Measurements from ENCODE around the gene LARP1. TPM values are rescaled to one million over a fixed set of nuclear protein-coding genes. Genes with fewer than 3 reads are reported as not detected.
"Not testable (repeated sequence)": the region's sequence is repeated elsewhere in the genome, so short reads cannot be mapped to it uniquely, and the experiment has no call there.

Gene LARP1
- total RNA-seq, 3 donors from 2014 or later = 412 to 443 (median 432) TPM

DNA sequence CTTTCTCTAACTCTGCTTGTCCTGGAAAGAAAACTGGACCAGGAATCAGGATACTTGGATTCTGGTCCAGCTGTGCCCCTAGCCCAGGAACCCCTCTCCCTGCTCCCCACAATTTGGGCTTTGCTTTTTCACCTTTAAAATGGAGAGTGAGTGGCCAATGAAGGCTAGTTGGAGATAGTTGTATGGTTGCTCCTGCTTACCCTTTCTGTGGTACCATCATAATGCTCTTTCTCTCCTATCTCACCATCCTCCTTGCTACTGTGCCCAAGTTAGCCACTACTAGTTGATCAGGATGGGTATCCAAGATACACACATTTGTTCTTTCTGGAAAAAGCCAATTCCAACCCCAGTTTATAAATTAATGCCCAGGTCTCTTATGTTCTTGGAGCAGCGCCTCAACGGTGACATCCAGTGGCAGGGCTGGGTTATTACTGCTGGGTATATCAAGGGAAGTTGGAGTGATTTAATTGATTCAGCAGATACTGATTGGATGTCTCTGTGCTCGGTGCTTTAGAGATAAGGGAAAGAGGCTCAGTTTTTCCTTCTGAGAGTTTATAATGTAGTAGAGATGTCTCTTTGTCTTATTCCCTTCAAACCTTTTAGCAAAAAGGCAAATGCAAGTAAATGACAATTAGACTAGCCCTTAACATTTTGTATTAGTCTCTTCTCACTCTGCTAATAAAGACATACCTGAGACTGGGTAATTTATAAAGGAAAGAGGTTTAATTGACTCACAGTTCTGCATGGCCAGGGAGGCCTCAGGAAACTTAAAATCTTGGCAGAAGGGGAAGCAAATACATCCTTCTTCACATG, 56.7 kb downstream of the LARP1 start:
- Mint-ChIP-seq H3K4me1 (ENCODE audit: low read depth) (peaks cover 23% of the 10 kb centered on the region), H3K36me3 (ENCODE audit: insufficient read depth) (peaks cover 57% of the 10 kb centered on the region), H3K4me3 (no peak overlapping the region), H3K9me3 (no peaks in the 10 kb centered on the region), H3K27me3 (ENCODE audit: low read depth) (no peaks in the 10 kb centered on the region)
- DNase-seq (peak; percentile 62), ATAC-seq (peak; percentile 73 to 79)

DNA sequence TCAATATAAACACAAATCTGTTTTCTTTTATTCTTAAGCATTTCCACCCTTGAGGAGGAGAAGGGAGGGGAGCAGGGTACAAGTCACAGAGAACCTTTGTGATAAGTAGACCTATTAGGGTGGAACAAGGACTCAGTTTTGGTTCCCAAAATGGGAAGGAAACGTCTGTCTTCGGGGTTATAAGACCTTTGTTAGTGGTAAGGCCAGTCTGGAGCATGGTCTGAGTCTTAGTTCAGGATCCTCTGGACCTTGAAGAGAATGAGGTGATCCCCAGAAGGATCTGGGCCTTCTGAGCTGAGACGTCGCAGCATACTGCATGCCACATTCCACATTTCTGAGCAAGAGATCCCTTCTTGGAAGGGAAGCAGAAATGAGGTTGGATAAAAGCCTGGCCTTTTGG, 58.0 kb downstream of the LARP1 start:
- H3K27me3 Mint-ChIP-seq (ENCODE audit: low read depth) = no peaks in the 10 kb centered on the region
- no peaks in the 10 kb centered on the region for H3K9me3 Mint-ChIP-seq
- H3K4me1 Mint-ChIP-seq (ENCODE audit: low read depth) = peaks cover 23% of the 10 kb centered on the region
- DNase-seq (no peak), ATAC-seq (no peak)
- H3K36me3 Mint-ChIP-seq (ENCODE audit: insufficient read depth) = peaks cover 50% of the 10 kb centered on the region
- H3K4me3 Mint-ChIP-seq = no peak overlapping the region

DNA sequence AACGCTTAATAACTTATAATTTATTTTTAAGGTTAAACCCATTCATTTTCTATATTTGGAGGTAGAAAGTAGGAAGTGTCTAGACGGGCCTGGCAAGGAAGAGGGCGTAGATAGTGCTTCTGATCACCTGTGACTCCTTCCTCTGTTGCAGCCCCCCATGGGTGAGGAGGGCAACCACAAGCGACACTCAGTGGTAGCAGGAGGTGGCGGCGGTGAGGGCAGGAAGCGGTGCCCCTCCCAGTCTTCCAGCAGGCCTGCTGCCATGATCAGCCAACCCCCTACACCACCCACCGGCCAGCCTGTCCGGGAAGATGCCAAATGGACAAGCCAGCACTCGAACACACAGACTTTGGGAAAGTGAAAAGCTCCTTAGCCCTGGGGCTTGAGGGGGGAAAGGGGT, 58.6 kb downstream of the LARP1 start:
- peak; percentile 50 to 59 for ATAC-seq
- H3K4me3 Mint-ChIP-seq = no peak overlapping the region
- DNase-seq = peak; percentile 24

DNA sequence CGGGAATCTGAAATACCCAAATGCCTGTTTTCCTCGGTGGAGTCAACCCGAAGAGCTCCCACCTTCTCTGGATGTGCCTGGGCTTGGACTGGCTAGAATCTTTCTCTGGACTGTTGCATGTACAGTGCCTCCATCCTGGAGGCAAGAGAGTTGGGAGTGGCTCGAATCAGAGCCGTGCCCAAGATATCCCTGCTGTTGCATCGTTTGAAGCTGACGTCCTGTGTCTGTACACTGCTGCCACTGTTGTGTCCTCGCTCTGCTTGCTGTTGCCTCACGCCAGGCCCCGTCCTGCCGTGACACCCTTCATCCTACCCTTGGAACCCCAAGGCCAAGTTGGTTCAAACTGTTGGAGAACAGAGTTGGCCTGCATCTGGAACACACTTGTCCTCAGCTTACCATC, 59.8 kb downstream of the LARP1 start:
- H3K36me3 Mint-ChIP-seq (ENCODE audit: insufficient read depth) = peaks cover 44% of the 10 kb centered on the region
- no peaks in the 10 kb centered on the region for H3K27me3 Mint-ChIP-seq (ENCODE audit: low read depth)

More for the DNA sequence above, 58.6 kb downstream of the LARP1 start:
- Mint-ChIP-seq H3K27me3 (ENCODE audit: low read depth) (no peaks in the 10 kb centered on the region), H3K4me1 (ENCODE audit: low read depth) (peaks cover 25% of the 10 kb centered on the region), H3K36me3 (ENCODE audit: insufficient read depth) (peaks cover 46% of the 10 kb centered on the region), H3K9me3 (no peaks in the 10 kb centered on the region)

DNA sequence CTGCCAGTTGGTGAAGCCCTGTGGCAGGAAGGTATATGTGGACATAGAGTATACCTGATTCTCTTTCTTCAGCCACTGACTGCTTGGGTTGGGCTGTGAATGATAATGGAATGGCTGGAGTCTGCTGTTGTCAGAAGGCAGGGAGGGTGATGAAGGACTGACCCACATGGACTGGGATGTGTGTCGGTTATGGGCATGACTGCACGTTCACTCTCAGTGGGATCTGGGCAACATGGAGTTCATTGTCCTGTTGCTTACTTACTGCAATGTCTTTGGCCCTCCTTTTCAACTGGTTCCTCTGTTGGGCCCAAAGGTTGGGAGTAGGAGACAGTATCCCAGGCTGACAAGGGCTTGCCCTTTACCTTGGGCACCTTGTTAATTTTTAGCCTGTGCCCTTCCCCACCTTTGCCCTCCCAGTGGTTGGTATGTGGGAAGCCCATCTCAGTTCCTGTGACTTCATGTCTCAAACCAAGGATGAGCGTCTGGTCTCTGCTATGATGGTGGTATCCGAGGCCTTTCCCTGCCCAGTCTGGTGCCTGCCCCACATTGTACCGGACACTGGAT, 60.6 kb downstream of the LARP1 start:
- no peak overlapping the region for H3K4me3 Mint-ChIP-seq
- H3K9me3 Mint-ChIP-seq = no peaks in the 10 kb centered on the region
- peaks cover 32% of the 10 kb centered on the region for H3K4me1 Mint-ChIP-seq (ENCODE audit: low read depth)
- H3K36me3 Mint-ChIP-seq (ENCODE audit: insufficient read depth) = peaks cover 44% of the 10 kb centered on the region
- DNase-seq (no peak), ATAC-seq (no peak)
- no peaks in the 10 kb centered on the region for H3K27me3 Mint-ChIP-seq (ENCODE audit: low read depth)

More for the DNA sequence above, 59.8 kb downstream of the LARP1 start:
- H3K4me1 Mint-ChIP-seq (ENCODE audit: low read depth) = peaks cover 32% of the 10 kb centered on the region
- H3K4me3 Mint-ChIP-seq = no peak overlapping the region
- DNase-seq (no peak), ATAC-seq (no peak)
- no peaks in the 10 kb centered on the region for H3K9me3 Mint-ChIP-seq

DNA sequence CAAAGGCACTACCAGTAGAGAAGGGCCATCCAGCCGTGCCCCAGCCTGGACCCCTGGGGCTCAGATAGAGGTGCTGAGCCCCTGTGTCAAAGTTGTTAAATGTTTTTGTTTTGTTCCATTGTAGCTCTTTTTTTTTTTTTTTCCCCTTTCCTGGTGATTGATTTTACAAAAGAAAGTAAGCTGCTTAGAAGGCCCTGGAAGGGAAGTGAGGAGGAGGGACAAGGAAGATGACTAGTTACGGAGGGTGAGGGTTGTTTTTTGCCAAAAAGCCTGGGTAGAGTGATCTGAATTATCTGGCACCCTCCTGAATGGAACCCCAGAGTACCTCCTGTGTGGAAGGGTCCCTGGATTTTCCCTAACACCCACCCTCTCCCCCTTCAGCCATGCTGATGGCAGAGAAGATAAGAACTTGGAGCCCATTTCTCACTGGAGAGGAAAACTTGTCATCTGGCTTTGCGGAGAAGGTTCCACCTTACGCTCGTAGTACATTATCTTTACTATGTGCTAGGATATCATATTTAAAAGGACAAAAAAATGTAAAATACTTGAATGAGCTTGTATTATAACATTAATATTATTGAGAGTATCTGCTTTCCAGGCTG, 61.8 kb downstream of the LARP1 start:
- Mint-ChIP-seq H3K9me3 (no peaks in the 10 kb centered on the region), H3K27me3 (ENCODE audit: low read depth) (no peaks in the 10 kb centered on the region), H3K36me3 (ENCODE audit: insufficient read depth) (peaks cover 39% of the 10 kb centered on the region), H3K4me3 (no peak overlapping the region), H3K4me1 (ENCODE audit: low read depth) (peaks cover 35% of the 10 kb centered on the region)
- ATAC-seq (no peak), DNase-seq (no peak)

DNA sequence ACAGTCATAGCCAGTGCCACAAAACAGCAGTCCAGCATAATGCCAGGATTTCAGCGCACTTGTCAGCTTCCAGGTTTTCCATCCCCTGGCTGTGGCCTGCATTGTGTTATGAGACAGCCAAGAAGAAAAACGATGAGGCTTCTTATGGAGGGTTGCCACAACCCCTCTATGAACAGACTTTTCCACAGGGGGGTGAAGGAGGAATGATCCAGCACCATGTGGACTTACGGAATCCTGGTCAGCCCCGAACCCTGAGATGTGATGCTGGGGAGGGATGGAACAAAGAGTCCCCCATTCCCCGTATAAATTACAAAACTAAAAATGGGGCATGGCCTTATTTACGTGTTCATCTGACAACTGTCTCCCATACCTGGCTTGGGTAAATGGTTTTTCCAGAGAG, 62.6 kb downstream of the LARP1 start:
- DNase-seq = no peak
- H3K4me1 Mint-ChIP-seq (ENCODE audit: low read depth) = peaks cover 28% of the 10 kb centered on the region
- H3K9me3 Mint-ChIP-seq = no peaks in the 10 kb centered on the region
- no peak for ATAC-seq
- peaks cover 36% of the 10 kb centered on the region for H3K36me3 Mint-ChIP-seq (ENCODE audit: insufficient read depth)
- no peak overlapping the region for H3K4me3 Mint-ChIP-seq
- H3K27me3 Mint-ChIP-seq (ENCODE audit: low read depth) = no peaks in the 10 kb centered on the region

DNA sequence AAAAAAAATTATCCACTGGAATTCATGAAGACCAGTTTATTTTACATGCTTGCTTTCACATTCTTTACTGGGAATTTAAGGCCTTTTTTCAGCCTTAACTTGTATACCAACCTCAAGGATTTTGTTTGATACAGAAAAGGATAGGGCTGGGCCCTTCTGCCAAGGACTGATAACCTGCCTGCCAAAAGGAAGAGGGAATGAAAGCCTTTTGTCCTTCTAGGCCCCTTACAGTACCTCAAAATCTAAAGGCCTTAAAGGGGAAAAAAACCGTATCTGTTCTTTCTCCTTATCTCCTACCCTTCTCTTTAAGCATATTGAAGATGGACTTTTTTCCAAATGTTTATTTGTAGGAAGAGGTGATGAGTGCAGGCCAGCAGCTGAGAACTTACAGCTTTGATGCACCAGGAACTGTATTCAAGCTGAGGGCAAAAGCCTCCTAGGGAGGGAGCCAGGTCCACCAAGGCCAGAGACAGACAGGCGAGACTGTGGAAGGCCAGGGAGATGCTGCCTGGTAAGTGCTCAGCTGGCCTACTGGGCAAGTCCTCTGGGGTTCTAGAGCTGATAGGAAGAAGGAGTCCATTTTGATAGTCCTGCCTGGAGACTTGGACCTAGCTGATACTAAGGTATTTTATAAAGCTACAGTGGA, 63.4 kb downstream of the LARP1 start:
- no peak overlapping the region for H3K4me3 Mint-ChIP-seq
- H3K36me3 Mint-ChIP-seq (ENCODE audit: insufficient read depth) = peaks cover 36% of the 10 kb centered on the region
- no peak for DNase-seq
- H3K9me3 Mint-ChIP-seq = no peaks in the 10 kb centered on the region
- ATAC-seq = no peak
- peaks cover 20% of the 10 kb centered on the region for H3K4me1 Mint-ChIP-seq (ENCODE audit: low read depth)
- no peaks in the 10 kb centered on the region for H3K27me3 Mint-ChIP-seq (ENCODE audit: low read depth)

DNA sequence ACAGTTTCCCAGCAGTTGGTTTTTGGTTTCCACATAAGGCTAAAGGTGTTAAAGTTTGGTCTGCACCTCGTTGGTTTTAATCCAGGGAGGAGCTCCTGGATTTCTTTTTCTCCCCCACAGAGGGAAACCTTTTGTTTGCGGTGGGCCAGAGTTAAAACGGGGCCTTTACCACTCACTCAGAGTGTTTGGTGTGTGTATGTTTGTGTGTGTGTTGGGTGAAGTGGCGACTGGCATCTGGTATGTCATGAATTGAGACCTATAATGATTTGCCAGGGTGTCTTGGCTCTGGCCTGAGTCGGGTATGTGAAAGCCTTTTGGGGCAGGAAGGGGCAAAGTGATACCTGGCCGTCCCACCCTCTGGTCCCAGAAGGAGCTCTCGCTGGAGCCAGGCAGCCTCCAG, 64.4 kb downstream of the LARP1 start:
- no peak for ATAC-seq
- Mint-ChIP-seq H3K9me3 (no peaks in the 10 kb centered on the region), H3K4me1 (ENCODE audit: low read depth) (peaks cover 17% of the 10 kb centered on the region), H3K4me3 (no peak overlapping the region), H3K27me3 (ENCODE audit: low read depth) (no peaks in the 10 kb centered on the region), H3K36me3 (ENCODE audit: insufficient read depth) (peaks cover 37% of the 10 kb centered on the region)
- no peak for DNase-seq

DNA sequence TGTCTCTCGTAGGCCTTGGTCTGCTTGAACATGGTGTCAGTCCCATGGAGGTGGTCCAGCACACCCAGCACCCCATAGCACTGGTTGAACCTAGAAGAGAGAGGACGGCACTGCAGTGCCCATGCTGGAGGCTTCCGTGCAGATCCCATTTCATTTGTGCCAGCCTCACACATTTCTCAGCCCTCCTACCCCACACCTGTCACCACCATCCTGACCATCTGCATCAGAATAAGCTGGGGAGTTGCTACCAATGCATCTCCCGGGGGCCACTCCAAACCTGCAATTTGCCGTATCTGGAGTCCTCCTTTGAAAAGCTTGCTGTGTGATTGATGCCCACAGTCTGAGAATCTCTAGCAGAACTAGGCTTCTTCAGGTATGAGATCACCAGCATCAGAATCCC, 65.2 kb downstream of the LARP1 start:
- H3K4me3 Mint-ChIP-seq = no peak overlapping the region
- peaks cover 30% of the 10 kb centered on the region for H3K36me3 Mint-ChIP-seq (ENCODE audit: insufficient read depth)
- ATAC-seq (no peak), DNase-seq (no peak)
- peaks cover 17% of the 10 kb centered on the region for H3K4me1 Mint-ChIP-seq (ENCODE audit: low read depth)
- H3K9me3 Mint-ChIP-seq = no peaks in the 10 kb centered on the region
- no peaks in the 10 kb centered on the region for H3K27me3 Mint-ChIP-seq (ENCODE audit: low read depth)

DNA sequence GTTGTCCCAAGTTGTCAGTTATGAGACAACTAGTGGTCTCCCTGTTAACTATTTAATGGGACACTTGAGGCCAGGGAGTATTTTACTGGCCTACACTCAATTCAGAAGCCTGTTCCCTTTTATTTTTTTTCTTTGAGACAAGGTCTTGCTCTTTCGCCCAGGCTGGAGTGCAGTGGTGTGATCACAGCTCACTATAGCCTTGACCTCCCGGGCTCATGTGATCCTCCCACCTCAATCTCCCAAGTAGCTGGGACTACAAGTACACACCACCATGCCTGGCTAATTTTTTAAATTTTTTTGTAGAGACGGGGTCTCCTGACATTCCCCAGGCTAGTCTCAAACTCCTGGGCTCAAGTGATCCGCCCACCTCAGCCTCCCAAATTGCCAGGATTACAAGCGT, 67.7 kb downstream of the LARP1 start:
- not testable (repeated sequence) for ATAC-seq; H3K4me3 Mint-ChIP-seq; H3K9me3 Mint-ChIP-seq; H3K27me3 Mint-ChIP-seq (ENCODE audit: low read depth); DNase-seq
- Mint-ChIP-seq H3K36me3 (ENCODE audit: insufficient read depth) (peaks cover 25% of the 10 kb centered on the region), H3K4me1 (ENCODE audit: low read depth) (peaks cover 23% of the 10 kb centered on the region)

DNA sequence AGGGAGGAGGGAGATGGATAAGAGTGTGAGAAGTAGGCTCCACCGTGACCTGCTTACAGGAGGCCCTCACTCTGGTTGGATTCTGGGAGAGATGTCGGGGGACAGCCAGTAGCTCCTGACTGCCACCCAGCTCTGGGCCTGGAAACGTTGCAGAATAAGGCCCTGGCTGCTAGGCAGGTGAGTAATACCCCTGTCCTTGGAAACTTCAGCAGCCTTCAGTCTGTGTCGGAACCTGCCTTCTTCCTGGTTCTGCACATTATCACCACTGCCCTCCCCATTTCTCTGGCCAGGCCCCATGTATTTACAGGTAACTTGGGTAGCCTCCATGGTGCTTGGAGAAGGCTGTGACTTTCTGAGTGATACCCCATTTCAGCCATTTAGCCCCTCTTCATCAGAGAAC, 68.4 kb downstream of the LARP1 start:
- no peak overlapping the region for H3K4me3 Mint-ChIP-seq
- DNase-seq (no peak), ATAC-seq (no peak)
- H3K4me1 Mint-ChIP-seq (ENCODE audit: low read depth) = peaks cover 29% of the 10 kb centered on the region
- H3K9me3 Mint-ChIP-seq = no peaks in the 10 kb centered on the region
- H3K36me3 Mint-ChIP-seq (ENCODE audit: insufficient read depth) = peaks cover 27% of the 10 kb centered on the region
- H3K27me3 Mint-ChIP-seq (ENCODE audit: low read depth) = no peaks in the 10 kb centered on the region

DNA sequence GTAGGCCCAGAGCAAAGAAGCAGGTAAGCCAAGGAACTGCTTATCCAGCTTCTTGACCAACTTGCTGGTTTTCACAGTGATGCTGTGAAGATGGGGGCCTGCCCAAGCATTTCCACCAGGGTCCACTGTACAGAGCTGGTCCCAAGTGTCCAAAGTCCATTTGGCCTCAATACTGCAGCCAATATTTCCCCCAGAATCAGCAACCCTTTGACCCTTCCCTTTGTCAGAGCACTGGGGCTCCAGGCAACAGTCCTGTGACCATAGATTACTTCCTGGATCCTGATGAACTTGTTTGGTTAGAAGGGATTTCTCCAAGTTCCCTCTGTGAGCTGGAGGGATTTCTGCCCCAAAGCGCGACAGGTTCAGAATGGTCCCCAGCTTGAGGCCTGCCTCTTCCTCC, 68.9 kb downstream of the LARP1 start:
- Mint-ChIP-seq H3K27me3 (ENCODE audit: low read depth) (no peaks in the 10 kb centered on the region), H3K9me3 (no peaks in the 10 kb centered on the region), H3K36me3 (ENCODE audit: insufficient read depth) (peaks cover 23% of the 10 kb centered on the region), H3K4me3 (no peak overlapping the region), H3K4me1 (ENCODE audit: low read depth) (peaks cover 29% of the 10 kb centered on the region)
- no peak for DNase-seq
- no peak for ATAC-seq

DNA sequence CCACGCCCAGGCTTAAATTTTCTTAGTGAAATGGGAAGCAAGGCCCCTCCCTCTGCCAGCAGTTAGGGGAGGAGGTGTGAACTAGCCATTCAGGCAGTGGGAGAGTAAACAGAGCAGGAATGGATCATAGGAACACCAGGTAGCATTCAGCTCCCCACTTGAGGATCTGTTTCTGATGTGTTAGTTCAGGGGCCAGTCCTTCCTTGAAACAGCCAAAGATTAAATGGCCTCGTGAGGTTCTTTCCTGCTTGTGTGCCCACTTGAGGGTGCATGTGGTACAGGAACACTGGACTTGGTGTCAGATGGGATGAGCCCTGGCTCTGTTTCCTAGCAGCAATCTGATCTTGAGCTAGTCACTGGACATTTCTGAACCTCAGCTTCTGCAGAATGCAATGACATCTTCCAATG, 74.0 kb downstream of the LARP1 start:
- ATAC-seq = no peak
- Mint-ChIP-seq H3K27me3 (ENCODE audit: low read depth) (no peaks in the 10 kb centered on the region), H3K4me3 (no peak overlapping the region), H3K4me1 (ENCODE audit: low read depth) (peaks cover 36% of the 10 kb centered on the region), H3K36me3 (ENCODE audit: insufficient read depth) (peaks cover 23% of the 10 kb centered on the region), H3K9me3 (no peaks in the 10 kb centered on the region)
- DNase-seq = no peak
